WTC11 (cell line): ENCODE measurements around the gene PTP4A1. TPM values are rescaled to one million over a fixed set of nuclear protein-coding genes. Genes with fewer than 3 reads are reported as not detected.

Experiments
- ATAC-seq: fragments of 200-7000 bp; cut with Tn5 transposase; 2 replicates; pipeline ENCODE4 v1.10.0; 2021; ENCODE audit warnings: mild to moderate bottlenecking, moderate library complexity
- CTCF ChIA-PET: fragments of 300-600 bp; sonication (Branson Sonifier 250); formaldehyde crosslinking; loops from one replicate; lab custom pipeline; 2021; ENCODE audit warnings: antibody characterized with exemption; lab: Charles Lee
- POLR2A ChIA-PET: fragments of 350-600 bp; sonication (Branson Sonifier 250); formaldehyde crosslinking; loops from one replicate; lab custom pipeline; 2021; ENCODE audit warnings: antibody characterized with exemption; lab: Charles Lee
- DNase-seq: peaks from one replicate; pipeline ENCODE4 v3.0.0; 2021; ENCODE audit warnings: low spot score
- H3K27ac Mint-ChIP-seq: 2 replicates; pipeline ENCODE4 v1.8.0; 2021; ENCODE audit warnings: mixed read lengths
- H3K27me3 Mint-ChIP-seq: 2 replicates; pipeline ENCODE4 v1.8.0; 2021; ENCODE audit warnings: low read depth, mild to moderate bottlenecking, moderate library complexity, mixed read lengths
- H3K36me3 Mint-ChIP-seq: 2 replicates; pipeline ENCODE4 v1.8.0; 2021; ENCODE audit warnings: mixed read lengths
- H3K4me1 Mint-ChIP-seq: 2 replicates; pipeline ENCODE4 v1.8.0; 2022; ENCODE audit warnings: mixed read lengths
- H3K4me3 Mint-ChIP-seq: 2 replicates; pipeline ENCODE4 v1.8.0; 2021; ENCODE audit warnings: mild to moderate bottlenecking, moderate library complexity, mixed read lengths
- H3K9me3 Mint-ChIP-seq: 2 replicates; pipeline ENCODE4 v1.8.0; 2021; ENCODE audit warnings: mixed read lengths
- CREM ChIP-seq: sonication (generic); formaldehyde crosslinking; IDR thresholded peaks from 2 replicates; pipeline ENCODE4 v1.8.1; 2022; ENCODE audit warnings: mild to moderate bottlenecking, missing genetic modification reagents, moderate library complexity
- JAZF1 ChIP-seq: fragments of 250-450 bp; sonication (Bioruptor Pico); IDR thresholded peaks from 2 replicates; pipeline ENCODE4 v1.9.0; 2021; ENCODE audit warnings: moderate library complexity, mild to moderate bottlenecking, inconsistent platforms
- NR3C1 ChIP-seq: sonication (generic); formaldehyde crosslinking; conservative IDR thresholded peaks from 2 replicates; pipeline ENCODE4 v1.8.1; 2023; ENCODE audit warnings: low read depth, mild to moderate bottlenecking, missing genetic modification reagents
- SOX15 ChIP-seq: fragments of 250-450 bp; sonication (Bioruptor Pico); IDR thresholded peaks from 2 replicates; pipeline ENCODE4 v1.9.0; 2021; ENCODE audit warnings: mild to moderate bottlenecking
- SP1 ChIP-seq: sonication (generic); formaldehyde crosslinking; conservative IDR thresholded peaks from 2 replicates; pipeline ENCODE4 v1.8.1; 2022; ENCODE audit warnings: missing genetic modification reagents
- ZNF263 ChIP-seq: sonication (generic); formaldehyde crosslinking; IDR thresholded peaks from 2 replicates; pipeline ENCODE4 v1.8.1; 2022; ENCODE audit warnings: low read depth, mild to moderate bottlenecking, moderate library complexity, missing genetic modification reagents
- ZNF317 ChIP-seq: sonication (generic); formaldehyde crosslinking; IDR thresholded peaks from 2 replicates; pipeline ENCODE4 v1.8.1; 2023; ENCODE audit warnings: low read depth, mild to moderate bottlenecking, moderate library complexity, missing genetic modification reagents, borderline replicate concordance
- ZNF396 ChIP-seq: fragments of 250-450 bp; sonication (Bioruptor Pico); IDR thresholded peaks from 2 replicates; pipeline ENCODE4 v1.8.0; 2021; ENCODE audit warnings: mild to moderate bottlenecking, moderate library complexity, borderline replicate concordance
- total RNA-seq: library from RNA; stranded (reverse); gene quantifications from 3 replicates; pipeline ENCODE4 v1.2.3, GENCODE V29; 2021
- TF ChIP-seq, protein P1 (sequence below): sonication (generic); formaldehyde crosslinking; IDR thresholded peaks from 2 replicates; pipeline ENCODE4 v1.8.1; 2023; ENCODE audit warnings: mild to moderate bottlenecking, missing genetic modification reagents
- TF ChIP-seq, protein P2 (sequence below): sonication (generic); formaldehyde crosslinking; IDR thresholded peaks from 2 replicates; pipeline ENCODE4 v1.8.1; 2022; ENCODE audit warnings: low read depth, missing genetic modification reagents, borderline replicate concordance
- TF ChIP-seq, protein P3 (sequence below): sonication (generic); formaldehyde crosslinking; IDR thresholded peaks from 2 replicates; pipeline ENCODE4 v1.8.1; 2023; ENCODE audit warnings: mild to moderate bottlenecking, missing genetic modification reagents, moderate library complexity
- TF ChIP-seq, protein P4 (sequence below): fragments of 250-450 bp; sonication (Bioruptor Pico); IDR thresholded peaks from 2 replicates; pipeline ENCODE4 v2.1.2; 2022; ENCODE audit warnings: mild to moderate bottlenecking, moderate library complexity
- TF ChIP-seq, protein P5 (sequence below): sonication (generic); formaldehyde crosslinking; IDR thresholded peaks from 2 replicates; pipeline ENCODE4 v1.8.1; 2022; ENCODE audit warnings: low read depth, mild to moderate bottlenecking, moderate library complexity, missing genetic modification reagents, borderline replicate concordance
- TF ChIP-seq, protein P6 (sequence below): sonication (generic); formaldehyde crosslinking; conservative IDR thresholded peaks from 2 replicates; pipeline ENCODE4 v1.8.1; 2023; ENCODE audit warnings: mild to moderate bottlenecking, low read depth, missing genetic modification reagents, moderate library complexity
- TF ChIP-seq, protein P7 (sequence below): sonication (generic); formaldehyde crosslinking; IDR thresholded peaks from 2 replicates; pipeline ENCODE4 v1.8.0; 2023; ENCODE audit warnings: missing genetic modification reagents, mild to moderate bottlenecking, borderline replicate concordance
- TF ChIP-seq, protein P8 (sequence below): sonication (generic); formaldehyde crosslinking; IDR thresholded peaks from 2 replicates; pipeline ENCODE4 v1.8.0; 2022; ENCODE audit warnings: mild to moderate bottlenecking, missing genetic modification reagents
- TF ChIP-seq, protein P9 (sequence below): sonication (generic); formaldehyde crosslinking; IDR thresholded peaks from 2 replicates; pipeline ENCODE4 v1.8.1; 2023; ENCODE audit warnings: mild to moderate bottlenecking, moderate library complexity, missing genetic modification reagents

PTP4A1 gene
- total RNA-seq, 1 experiment from 2014 or later: 56.9 TPM

DNA sequence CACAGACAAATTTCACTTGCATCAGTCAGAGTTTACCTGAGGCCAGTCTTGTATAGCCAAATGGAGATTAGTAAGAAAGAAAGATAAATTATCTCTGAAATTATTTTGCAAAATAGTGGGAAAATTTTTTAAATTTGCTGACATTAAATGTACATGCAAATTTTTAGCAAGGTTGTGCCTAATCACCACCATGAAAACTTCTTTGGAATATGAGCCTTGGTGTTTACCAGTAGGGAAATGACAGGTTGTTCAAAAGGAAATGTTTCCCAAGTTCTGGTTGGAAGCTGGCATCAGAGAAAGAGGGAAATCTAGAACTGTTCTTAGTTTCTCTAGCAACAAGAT, 34.4 kb upstream of the PTP4A1 start (continued):
- TF ChIP-seq, protein P1, sequence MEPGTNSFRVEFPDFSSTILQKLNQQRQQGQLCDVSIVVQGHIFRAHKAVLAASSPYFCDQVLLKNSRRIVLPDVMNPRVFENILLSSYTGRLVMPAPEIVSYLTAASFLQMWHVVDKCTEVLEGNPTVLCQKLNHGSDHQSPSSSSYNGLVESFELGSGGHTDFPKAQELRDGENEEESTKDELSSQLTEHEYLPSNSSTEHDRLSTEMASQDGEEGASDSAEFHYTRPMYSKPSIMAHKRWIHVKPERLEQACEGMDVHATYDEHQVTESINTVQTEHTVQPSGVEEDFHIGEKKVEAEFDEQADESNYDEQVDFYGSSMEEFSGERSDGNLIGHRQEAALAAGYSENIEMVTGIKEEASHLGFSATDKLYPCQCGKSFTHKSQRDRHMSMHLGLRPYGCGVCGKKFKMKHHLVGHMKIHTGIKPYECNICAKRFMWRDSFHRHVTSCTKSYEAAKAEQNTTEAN (CRISPR knock-in tag): no peak
- TF ChIP-seq SP1 (CRISPR knock-in tag) (no peak), SOX15 (CRISPR knock-in tag) (no peak), ZNF317 (no peak), ZNF263 (CRISPR knock-in tag) (no peak)
- TF ChIP-seq, protein P2, sequence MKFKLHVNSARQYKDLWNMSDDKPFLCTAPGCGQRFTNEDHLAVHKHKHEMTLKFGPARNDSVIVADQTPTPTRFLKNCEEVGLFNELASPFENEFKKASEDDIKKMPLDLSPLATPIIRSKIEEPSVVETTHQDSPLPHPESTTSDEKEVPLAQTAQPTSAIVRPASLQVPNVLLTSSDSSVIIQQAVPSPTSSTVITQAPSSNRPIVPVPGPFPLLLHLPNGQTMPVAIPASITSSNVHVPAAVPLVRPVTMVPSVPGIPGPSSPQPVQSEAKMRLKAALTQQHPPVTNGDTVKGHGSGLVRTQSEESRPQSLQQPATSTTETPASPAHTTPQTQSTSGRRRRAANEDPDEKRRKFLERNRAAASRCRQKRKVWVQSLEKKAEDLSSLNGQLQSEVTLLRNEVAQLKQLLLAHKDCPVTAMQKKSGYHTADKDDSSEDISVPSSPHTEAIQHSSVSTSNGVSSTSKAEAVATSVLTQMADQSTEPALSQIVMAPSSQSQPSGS (CRISPR knock-in tag): no peak
- TF ChIP-seq, all 79 proteins: peak for 0

DNA sequence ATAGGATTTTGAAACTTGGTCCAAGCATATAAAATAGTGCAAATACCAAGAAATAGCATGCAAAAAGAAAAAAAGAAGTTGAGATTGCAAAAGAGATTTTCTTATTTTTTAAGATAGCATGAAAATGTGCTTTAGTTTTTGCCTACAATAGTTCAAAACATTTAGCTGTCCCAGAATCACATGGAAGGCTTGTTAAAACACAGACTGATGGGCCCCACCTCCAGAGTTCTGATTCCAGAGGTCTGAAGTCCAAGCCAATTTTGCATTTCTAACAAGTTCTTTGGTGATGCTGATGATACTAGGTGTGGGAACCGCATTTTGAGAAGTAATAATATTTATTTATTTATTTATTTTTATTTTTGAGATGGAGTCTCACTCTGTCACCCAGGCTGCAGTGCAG, 33.7 kb upstream of the PTP4A1 start:
- CTCF ChIA-PET: no interaction called here
- POLR2A ChIA-PET: no interaction called here
- Mint-ChIP-seq H3K9me3 (peaks cover 9% of the 10 kb centered on the region; the same call in 1 of the 2 replicates), H3K27ac (no peak overlapping the region), H3K27me3 (peaks cover 93% of the 10 kb centered on the region), H3K36me3 (no peaks in the 10 kb centered on the region; the same call in 1 of the 2 replicates), H3K4me3 (no peak overlapping the region), H3K4me1 (no peaks in the 10 kb centered on the region)
- TF ChIP-seq, protein P3, sequence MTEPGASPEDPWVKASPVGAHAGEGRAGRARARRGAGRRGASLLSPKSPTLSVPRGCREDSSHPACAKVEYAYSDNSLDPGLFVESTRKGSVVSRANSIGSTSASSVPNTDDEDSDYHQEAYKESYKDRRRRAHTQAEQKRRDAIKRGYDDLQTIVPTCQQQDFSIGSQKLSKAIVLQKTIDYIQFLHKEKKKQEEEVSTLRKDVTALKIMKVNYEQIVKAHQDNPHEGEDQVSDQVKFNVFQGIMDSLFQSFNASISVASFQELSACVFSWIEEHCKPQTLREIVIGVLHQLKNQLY (CRISPR knock-in tag): no peak
- TF ChIP-seq, protein P4, sequence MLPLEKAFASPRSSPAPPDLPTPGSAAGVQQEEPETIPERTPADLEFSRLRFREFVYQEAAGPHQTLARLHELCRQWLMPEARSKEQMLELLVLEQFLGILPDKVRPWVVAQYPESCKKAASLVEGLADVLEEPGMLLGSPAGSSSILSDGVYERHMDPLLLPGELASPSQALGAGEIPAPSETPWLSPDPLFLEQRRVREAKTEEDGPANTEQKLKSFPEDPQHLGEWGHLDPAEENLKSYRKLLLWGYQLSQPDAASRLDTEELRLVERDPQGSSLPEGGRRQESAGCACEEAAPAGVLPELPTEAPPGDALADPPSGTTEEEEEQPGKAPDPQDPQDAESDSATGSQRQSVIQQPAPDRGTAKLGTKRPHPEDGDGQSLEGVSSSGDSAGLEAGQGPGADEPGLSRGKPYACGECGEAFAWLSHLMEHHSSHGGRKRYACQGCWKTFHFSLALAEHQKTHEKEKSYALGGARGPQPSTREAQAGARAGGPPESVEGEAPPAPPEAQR (CRISPR knock-in tag): no peak
- no peak for TF ChIP-seq CREM (CRISPR knock-in tag)
- TF ChIP-seq, protein P5, sequence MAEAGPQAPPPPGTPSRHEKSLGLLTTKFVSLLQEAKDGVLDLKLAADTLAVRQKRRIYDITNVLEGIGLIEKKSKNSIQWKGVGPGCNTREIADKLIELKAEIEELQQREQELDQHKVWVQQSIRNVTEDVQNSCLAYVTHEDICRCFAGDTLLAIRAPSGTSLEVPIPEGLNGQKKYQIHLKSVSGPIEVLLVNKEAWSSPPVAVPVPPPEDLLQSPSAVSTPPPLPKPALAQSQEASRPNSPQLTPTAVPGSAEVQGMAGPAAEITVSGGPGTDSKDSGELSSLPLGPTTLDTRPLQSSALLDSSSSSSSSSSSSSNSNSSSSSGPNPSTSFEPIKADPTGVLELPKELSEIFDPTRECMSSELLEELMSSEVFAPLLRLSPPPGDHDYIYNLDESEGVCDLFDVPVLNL (CRISPR knock-in tag): no peak
- DNase-seq: no peak
- ATAC-seq: no peak

DNA sequence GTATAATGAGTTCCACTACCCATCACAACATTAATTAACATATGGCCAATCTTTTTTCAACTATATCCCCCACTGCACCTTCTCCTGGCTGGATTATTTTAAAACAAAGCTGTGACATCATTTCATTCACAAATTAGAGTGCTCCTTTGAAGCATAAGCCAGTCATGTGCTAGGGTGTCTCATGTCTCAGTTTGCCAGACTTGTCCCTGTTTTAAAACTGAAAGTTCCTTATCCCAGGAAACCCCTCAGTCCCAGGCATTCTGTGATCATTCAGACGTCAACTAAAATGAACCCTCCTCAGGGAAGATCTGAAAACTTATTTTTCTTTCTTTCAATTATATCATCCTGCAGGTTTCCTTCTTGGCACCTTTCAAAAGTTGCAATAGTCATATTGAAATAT, 29.3 kb upstream of the PTP4A1 start:
- CTCF ChIA-PET: no interaction called here
- no peak overlapping the region for H3K27ac Mint-ChIP-seq
- DNase-seq (no peak), ATAC-seq (no peak)
- peaks cover 84% of the 10 kb centered on the region for H3K27me3 Mint-ChIP-seq
- H3K4me1 Mint-ChIP-seq: no peaks in the 10 kb centered on the region
- H3K9me3 Mint-ChIP-seq: peaks cover 15% of the 10 kb centered on the region
- no peak overlapping the region for H3K4me3 Mint-ChIP-seq
- peaks cover 2% of the 10 kb centered on the region; the same call in 1 of the 2 replicates for H3K36me3 Mint-ChIP-seq
- POLR2A ChIA-PET: no interaction called here
- TF ChIP-seq, protein P6, sequence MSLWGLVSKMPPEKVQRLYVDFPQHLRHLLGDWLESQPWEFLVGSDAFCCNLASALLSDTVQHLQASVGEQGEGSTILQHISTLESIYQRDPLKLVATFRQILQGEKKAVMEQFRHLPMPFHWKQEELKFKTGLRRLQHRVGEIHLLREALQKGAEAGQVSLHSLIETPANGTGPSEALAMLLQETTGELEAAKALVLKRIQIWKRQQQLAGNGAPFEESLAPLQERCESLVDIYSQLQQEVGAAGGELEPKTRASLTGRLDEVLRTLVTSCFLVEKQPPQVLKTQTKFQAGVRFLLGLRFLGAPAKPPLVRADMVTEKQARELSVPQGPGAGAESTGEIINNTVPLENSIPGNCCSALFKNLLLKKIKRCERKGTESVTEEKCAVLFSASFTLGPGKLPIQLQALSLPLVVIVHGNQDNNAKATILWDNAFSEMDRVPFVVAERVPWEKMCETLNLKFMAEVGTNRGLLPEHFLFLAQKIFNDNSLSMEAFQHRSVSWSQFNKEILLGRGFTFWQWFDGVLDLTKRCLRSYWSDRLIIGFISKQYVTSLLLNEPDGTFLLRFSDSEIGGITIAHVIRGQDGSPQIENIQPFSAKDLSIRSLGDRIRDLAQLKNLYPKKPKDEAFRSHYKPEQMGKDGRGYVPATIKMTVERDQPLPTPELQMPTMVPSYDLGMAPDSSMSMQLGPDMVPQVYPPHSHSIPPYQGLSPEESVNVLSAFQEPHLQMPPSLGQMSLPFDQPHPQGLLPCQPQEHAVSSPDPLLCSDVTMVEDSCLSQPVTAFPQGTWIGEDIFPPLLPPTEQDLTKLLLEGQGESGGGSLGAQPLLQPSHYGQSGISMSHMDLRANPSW (CRISPR knock-in tag): no peak
- TF ChIP-seq NR3C1 (CRISPR knock-in tag) (no peak), JAZF1 (CRISPR knock-in tag) (no peak), ZNF396 (CRISPR knock-in tag) (no peak)
- TF ChIP-seq, protein P7, sequence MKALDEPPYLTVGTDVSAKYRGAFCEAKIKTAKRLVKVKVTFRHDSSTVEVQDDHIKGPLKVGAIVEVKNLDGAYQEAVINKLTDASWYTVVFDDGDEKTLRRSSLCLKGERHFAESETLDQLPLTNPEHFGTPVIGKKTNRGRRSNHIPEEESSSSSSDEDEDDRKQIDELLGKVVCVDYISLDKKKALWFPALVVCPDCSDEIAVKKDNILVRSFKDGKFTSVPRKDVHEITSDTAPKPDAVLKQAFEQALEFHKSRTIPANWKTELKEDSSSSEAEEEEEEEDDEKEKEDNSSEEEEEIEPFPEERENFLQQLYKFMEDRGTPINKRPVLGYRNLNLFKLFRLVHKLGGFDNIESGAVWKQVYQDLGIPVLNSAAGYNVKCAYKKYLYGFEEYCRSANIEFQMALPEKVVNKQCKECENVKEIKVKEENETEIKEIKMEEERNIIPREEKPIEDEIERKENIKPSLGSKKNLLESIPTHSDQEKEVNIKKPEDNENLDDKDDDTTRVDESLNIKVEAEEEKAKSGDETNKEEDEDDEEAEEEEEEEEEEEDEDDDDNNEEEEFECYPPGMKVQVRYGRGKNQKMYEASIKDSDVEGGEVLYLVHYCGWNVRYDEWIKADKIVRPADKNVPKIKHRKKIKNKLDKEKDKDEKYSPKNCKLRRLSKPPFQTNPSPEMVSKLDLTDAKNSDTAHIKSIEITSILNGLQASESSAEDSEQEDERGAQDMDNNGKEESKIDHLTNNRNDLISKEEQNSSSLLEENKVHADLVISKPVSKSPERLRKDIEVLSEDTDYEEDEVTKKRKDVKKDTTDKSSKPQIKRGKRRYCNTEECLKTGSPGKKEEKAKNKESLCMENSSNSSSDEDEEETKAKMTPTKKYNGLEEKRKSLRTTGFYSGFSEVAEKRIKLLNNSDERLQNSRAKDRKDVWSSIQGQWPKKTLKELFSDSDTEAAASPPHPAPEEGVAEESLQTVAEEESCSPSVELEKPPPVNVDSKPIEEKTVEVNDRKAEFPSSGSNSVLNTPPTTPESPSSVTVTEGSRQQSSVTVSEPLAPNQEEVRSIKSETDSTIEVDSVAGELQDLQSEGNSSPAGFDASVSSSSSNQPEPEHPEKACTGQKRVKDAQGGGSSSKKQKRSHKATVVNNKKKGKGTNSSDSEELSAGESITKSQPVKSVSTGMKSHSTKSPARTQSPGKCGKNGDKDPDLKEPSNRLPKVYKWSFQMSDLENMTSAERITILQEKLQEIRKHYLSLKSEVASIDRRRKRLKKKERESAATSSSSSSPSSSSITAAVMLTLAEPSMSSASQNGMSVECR (CRISPR knock-in tag): no peak
- TF ChIP-seq, protein P8, sequence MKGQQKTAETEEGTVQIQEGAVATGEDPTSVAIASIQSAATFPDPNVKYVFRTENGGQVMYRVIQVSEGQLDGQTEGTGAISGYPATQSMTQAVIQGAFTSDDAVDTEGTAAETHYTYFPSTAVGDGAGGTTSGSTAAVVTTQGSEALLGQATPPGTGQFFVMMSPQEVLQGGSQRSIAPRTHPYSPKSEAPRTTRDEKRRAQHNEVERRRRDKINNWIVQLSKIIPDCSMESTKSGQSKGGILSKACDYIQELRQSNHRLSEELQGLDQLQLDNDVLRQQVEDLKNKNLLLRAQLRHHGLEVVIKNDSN (CRISPR knock-in tag): no peak
- TF ChIP-seq, protein P9, sequence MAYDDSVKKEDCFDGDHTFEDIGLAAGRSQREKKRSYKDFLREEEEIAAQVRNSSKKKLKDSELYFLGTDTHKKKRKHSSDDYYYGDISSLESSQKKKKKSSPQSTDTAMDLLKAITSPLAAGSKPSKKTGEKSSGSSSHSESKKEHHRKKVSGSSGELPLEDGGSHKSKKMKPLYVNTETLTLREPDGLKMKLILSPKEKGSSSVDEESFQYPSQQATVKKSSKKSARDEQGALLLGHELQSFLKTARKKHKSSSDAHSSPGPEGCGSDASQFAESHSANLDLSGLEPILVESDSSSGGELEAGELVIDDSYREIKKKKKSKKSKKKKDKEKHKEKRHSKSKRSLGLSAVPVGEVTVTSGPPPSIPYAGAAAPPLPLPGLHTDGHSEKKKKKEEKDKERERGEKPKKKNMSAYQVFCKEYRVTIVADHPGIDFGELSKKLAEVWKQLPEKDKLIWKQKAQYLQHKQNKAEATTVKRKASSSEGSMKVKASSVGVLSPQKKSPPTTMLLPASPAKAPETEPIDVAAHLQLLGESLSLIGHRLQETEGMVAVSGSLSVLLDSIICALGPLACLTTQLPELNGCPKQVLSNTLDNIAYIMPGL (CRISPR knock-in tag): no peak
